ENCODE data around the gene CDK5RAP3. TPM values are rescaled to one million over a fixed set of nuclear protein-coding genes. Genes with fewer than 3 reads are reported as not detected.

CDK5RAP3 gene
- total RNA-seq, 1 donor = 52.3 TPM

- Histone ChIP-seq H3K4me1 (ENCODE audit: insufficient read depth, low read length) (peaks cover 36% of the 10 kb centered on the region), H3K4me3 (ENCODE audit: low read length) (no peak overlapping the region), H3K27me3 (ENCODE audit: insufficient read depth, low read length) (peaks cover 7% of the 10 kb centered on the region), H3K9me3 (ENCODE audit: low read depth, low read length) (no peaks in the 10 kb centered on the region)
Measured at GRCh38 chr17:48027322-48027981, 56.5 kb downstream of the CDK5RAP3 start.

- Histone ChIP-seq H3K9me3 (ENCODE audit: low read depth, low read length) (no peaks in the 10 kb centered on the region), H3K27me3 (ENCODE audit: insufficient read depth, low read length) (peaks cover 7% of the 10 kb centered on the region), H3K4me1 (ENCODE audit: insufficient read depth, low read length) (peaks cover 24% of the 10 kb centered on the region), H3K4me3 (ENCODE audit: low read length) (no peak overlapping the region)
Measured at GRCh38 chr17:48028736-48029135, 57.8 kb downstream of the CDK5RAP3 start.

GRCh38 chr17:48030531-48030930 lies 59.6 kb downstream of the CDK5RAP3 start:
- Histone ChIP-seq H3K27me3 (ENCODE audit: insufficient read depth, low read length) (peaks cover 7% of the 10 kb centered on the region), H3K4me1 (ENCODE audit: insufficient read depth, low read length) (peaks cover 12% of the 10 kb centered on the region), H3K9me3 (ENCODE audit: low read depth, low read length) (no peaks in the 10 kb centered on the region), H3K4me3 (ENCODE audit: low read length) (no peak overlapping the region)

Other genes starting within 250 kb of the CDK5RAP3 start
- 15.7 TPM for gene TBX21, start 237.9 kb upstream of the CDK5RAP3 start, total RNA-seq
- 8.5 TPM for gene OSBPL7, start 149.3 kb upstream of the CDK5RAP3 start, total RNA-seq
- gene MRPL10, start 139.6 kb upstream of the CDK5RAP3 start, total RNA-seq = 35.2 TPM
- gene LRRC46, start 139.4 kb upstream of the CDK5RAP3 start, total RNA-seq = not detected
- 11.2 TPM for gene SCRN2, start 129.8 kb upstream of the CDK5RAP3 start, total RNA-seq
- gene SP6, start 120.0 kb upstream of the CDK5RAP3 start, total RNA-seq = 0.21 TPM
- gene SP2, start 74.9 kb upstream of the CDK5RAP3 start, total RNA-seq = 2.5 TPM
- gene PNPO, start 29.5 kb upstream of the CDK5RAP3 start, total RNA-seq = 6.6 TPM
- not detected for gene PRR15L, start 13.2 kb upstream of the CDK5RAP3 start, total RNA-seq
- 0.52 TPM for gene COPZ2, start 66.7 kb downstream of the CDK5RAP3 start, total RNA-seq
- 17.0 TPM for gene NFE2L1, start 77.2 kb downstream of the CDK5RAP3 start, total RNA-seq
- 8.1 TPM for gene CBX1, start 130.4 kb downstream of the CDK5RAP3 start, total RNA-seq
- 12.5 TPM for gene SNX11, start 136.7 kb downstream of the CDK5RAP3 start, total RNA-seq